ENCODE results near the gene LZTS3.
"Not testable (repeated sequence)": the region's sequence is repeated elsewhere in the genome, so short reads cannot be mapped to it uniquely, and the experiment has no call there.

LZTS3 gene

DNA sequence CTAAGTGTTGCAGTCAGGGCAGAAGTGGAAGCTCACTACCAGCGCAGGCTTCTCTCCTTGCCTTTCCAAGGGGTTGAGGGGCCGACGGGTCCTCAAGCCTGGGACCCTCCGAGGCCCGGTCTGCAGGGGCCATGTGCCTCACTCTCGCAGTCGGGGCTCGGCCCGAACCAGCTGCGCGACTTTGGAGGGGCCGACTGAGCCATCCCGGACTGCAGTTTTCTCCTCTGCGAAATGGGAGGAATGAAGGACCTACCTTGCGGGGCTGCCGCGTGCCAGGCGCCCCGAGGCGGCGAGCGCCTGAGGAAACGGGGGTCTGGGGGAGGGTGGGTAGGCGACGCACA is 5.6 kb downstream of the LZTS3 start:
- DNase-seq (ENCODE audit: low read depth), result no peak

DNA sequence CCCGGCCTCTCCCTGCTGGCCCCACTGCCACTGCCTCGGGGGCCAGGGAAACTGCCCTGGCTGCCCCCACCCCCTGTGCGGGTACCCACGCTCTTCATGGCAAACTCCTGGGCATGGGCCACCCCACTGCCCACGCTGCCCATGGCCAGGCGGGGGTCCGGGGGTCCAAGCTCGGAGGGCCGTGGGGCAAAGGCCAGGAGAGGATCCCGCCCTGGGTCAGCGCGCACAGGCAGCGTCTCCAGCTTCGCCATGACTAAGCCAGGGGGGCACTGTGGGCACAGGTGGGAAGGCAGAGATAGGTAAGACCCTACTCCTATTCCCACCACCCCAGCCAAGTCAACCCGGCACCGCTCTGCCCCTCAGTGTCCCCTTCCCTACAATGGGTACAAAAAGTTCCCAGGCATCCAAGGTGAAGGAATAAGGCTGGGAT is 6.4 kb downstream of the LZTS3 start:
- DNase-seq (ENCODE audit: low read depth), result no peak

DNA sequence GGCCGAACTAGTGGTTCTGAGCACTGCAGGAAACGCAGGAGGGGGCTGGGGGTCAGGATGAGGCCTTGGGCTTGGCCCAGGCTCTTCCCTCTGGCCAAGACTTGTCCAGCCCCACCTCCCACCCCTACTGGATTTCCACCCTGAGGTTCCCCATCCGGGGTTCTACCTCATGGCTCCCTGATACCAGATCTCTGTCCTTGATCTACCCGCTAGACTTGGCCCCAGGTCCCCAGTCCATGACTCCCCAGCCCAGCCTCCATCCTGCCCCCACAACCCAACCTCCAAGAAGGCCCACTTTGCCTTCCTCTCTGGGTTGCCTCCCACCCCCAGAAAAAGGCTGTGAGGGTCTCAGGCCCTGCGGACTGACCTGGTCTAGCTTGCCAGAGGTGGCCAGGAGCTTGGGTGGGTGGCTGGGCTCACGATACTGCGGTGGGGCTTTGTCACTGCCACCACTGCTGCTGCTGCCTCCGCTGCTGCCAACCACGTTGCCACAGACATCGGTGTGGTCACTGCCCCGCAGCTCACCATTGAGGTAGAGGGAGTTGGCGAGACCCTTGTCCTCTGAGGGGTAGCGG is 6.9 kb downstream of the LZTS3 start:
- no peak for DNase-seq (ENCODE audit: low read depth)

DNA sequence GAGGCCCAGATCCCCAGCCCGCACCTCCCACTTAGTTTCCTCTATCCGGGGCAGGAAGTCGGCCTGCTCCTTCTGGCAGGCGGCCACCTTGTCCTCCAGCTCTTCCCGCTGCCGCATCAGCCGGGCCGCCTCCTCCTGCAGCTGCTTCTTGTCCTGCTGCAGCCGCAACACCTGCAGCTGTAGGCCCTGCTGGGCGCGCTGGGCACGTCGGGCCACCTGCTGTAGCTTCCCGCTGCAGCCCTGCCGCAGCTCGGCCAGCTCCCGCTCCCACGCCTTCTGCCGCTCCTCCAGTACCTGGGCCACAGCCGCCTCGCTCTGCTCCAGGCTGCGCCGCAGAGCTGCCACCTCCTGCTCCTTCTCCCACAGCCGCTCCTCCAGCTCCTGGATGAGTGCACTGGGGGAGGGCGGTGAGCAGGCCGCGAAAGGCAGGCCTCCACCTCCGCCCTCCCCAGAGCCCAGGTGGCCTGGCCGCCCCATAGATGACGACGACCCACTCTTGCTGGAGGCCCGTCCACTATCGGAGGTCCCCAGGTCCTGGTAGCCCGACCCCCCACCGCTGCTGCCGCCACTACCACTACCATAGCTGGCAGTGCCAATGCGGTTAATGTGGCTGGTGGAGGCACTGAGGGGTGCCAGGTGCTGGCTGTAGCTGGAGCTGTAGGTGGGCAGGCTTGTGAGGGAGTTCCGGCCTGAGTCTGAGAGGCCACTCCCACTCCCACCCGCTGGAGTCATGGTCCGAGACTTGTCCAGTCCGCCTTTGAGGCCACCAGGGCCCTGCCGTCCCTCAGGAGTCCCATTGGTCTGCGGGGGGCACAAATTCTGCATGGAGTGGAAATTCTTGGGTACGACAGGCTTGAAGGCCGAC is 7.6 kb downstream of the LZTS3 start:
- DNase-seq (ENCODE audit: low read depth), result no peak

DNA sequence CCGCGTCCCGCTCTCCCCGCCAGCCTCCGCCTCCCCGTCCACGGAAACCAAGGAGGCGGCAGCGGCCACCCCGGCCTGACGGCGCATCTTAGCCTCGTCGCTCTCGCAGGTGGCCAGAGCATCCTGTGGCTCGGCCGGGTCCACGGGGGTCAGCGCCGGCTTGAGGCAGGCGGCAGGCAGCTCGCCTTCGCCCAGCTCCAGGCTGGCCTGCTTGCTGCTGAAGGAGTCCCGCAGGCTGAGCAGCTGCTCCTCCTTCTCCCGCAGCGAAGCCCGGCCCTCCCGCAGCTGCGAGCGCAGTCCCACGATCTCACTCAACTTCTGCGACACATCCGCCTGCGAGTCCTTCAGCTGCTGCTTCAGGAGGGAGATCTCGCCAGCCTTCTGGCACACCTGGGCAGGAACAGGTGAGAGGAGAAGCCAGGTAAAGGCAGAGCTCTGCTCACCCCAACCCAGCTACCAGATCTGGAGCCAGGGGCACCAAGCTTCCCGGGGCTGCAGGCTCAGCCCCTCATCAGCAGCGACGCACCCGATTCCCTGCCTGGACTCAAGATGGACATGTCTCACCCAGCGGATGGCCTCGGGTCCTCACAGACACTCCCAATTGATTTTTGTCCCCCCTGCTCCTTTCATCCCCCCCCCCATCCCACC is 8.5 kb downstream of the LZTS3 start:
- no peak for DNase-seq (ENCODE audit: low read depth)

DNA sequence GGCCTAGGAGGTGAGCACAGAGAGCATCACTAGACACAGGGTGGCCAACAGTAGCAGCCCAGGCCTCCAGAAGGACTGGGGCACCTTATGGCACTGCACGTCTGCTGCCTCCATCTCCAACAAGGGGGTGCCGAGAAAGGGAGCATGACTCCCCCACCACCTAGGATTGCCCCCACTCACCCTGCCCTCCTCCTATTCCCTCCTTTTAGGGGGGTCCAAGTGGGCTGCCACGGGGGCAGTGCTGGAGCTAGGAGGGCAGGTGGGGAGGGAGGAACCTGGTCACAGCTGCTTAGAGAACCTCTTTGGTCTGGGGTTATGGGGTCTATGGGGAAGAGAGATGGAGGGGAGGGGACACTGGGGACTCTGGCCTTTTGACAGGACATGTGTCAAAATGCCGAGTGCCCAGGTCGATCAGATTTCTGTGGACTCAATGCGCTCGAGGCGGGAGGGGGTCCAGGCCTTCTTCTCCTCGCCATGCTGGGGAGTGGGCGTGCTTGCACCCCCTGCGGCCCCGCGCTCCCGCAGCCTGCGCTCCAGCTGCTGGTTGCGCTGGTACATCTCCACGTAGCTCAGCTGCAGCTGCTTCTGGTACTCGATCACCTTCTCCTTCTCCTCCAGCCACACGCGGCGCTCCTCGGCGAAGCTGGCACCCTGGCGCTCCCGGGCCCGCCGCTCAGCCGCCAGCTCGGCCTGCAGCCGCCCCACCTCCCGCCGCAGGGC is 9.1 kb downstream of the LZTS3 start:
- DNase-seq (ENCODE audit: low read depth), result no peak

DNA sequence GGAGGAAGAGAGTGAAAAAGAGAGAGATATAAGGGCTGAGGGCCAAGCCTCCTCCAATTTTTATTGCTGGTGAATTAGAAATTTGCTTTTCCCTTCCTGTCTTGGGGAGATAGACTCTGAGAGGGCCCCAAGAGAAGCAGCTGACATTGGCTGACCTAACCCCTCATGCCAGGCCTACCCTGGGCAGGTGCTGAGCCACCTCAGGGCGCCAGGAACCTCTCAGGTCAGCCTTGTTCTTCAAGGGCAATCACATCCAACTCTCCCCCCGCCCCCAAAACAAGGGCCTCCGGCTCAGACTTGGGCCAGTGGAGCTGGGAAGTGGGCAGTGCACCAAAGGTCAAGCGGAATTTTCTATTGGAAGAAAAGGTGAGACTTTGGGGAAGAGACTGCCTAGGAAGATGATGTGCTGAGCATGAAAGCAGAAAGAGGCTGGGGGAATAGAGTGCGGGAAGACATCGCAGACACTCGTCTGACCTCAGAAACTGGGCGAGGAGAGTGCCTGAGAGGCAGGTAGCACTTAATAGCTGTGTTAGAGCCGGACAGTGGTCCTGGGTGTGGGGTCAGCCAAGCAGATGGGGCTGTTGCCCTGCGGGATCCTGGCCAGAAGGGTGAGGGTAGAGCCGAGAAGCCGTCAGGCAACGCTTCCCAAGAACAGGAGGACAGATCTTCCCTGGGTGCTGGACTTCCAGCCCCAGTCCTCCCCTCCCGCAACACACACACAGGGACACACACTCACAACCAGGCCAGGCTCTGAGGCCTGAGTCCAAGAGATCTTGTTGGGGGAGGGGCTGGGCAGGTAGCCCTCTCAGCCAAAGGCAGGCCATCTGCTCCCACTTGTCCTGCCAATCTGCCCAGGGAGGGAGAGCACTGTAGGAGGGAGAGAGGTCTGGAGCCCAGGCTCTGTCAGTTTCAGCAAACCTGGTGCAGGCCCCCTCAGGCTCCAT is 10.0 kb downstream of the LZTS3 start:
- DNase-seq (ENCODE audit: low read depth), result no peak

DNA sequence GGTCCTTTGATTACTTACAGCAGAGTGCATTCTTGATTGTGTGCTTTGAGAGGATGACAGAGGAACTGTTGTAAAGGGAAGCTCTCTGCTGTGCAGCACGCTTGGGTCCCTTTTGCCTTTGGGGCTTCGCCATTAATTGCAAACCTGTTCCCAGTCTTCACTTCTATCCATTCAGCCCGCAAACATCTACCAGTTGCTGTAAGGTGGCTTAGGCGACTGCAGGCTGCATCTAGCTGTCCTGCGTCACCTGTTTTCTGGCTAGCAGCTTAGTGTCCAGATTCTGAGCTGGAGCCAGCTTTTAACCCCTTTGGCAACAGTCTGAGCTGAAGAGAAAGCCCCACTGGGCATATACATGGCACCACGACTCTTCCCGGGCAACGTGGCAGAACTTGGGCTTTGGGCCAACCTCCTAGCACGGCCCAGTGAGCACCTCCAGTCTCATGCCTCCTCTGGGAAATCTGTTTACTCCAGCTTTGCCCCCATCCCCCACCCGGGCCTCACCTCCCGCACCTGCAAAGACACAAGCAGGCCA is 11.2 kb downstream of the LZTS3 start:
- no peak for DNase-seq (ENCODE audit: low read depth)

DNA sequence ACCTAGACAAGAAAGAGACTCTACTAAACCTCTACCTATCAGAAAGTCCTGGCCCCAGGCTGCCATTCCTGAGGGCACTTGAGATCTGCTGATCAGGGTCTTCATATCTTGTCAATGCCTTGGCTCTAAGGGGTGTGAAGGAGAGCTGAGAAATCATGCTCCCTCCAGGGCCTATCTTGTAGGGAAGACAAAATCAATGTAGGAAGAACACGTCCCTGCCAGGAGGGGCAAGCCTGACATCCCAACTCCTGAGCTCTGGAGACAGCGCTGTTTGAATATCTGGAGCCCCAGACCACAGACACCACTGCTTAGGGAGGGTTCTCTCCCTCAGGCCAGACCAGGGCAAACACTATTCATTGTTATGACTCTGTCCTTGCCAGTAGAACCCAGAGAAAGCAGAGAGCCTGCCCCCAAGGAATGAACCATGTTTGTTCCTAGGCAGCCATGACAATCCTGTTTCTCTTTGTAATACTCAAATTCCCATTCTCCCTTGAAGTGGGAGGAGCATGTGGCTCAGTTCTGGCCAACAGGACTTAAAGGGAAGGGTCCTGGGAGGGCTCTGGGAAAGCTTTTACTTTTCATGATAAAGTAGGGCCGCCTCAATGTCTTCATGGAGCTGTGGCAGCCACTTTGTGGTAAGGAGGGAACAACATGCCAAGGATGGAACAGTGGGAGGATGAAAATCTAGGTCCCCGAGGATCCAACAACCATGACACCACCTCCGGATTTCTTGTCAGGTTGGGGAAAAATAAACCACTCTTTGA is 11.9 kb downstream of the LZTS3 start:
- no peak for DNase-seq (ENCODE audit: low read depth)

DNA sequence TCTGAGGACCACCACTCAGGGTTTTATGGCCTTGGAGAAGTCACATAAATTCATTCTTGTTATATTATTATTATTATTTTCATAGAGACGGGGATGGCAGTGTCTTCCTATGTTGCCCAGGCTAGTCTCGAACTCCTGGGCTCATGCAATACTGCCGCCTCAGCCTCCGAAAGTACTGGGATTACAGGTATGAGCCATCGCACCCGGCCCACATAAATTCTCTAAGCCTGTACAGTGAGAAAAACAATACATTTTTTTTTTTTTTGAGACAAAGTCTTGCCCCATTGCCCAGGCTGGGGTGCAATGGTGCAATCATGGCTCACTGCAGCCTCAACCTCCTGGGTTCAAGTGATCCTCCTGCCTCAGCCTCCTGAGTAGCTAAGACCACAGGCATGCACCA is 12.9 kb downstream of the LZTS3 start:
- no peak for DNase-seq (ENCODE audit: low read depth)

DNA sequence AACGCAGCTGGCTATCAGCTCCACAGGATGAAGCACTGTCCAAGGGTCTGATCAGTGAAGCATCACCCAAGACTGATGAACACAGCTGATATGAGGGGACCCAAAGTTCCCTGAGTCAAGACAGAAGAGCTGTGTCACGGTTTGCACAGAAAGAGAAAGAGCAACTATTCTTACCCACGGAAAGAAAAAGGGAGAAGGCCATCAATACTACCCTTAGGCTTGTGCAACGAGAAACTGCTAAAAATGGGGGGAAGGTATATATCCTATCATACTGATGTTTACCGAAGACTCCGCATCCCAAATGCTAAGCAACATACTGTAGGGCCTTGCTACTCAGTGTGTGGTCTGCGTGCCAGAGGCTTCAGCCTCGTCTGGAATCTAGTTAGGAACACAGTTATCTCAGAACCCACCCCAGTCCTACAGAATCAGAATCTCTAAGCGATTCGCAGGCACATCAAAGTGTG is 14.3 kb downstream of the LZTS3 start:
- DNase-seq (ENCODE audit: low read depth), result no peak

DNA sequence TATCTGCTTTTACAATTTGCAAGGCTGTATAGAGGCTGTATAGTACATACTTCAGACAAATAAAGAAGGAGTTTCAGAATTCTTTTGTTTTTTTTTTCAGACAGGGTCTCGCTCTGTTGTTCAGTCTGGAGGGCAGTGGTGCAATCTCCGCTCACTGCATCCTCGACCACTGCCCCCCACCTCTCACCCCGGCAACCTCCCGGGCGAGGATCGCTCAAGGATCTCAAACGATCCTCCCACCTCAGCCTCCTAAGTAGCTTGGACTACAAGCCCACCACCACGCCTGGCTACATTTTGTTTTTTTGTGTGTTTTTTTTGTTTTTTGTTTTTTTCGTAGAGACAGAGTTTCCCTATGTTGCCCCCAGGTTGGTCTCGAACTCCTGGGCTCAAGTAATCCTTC is 15.5 kb downstream of the LZTS3 start:
- no peak for DNase-seq (ENCODE audit: low read depth)

DNA sequence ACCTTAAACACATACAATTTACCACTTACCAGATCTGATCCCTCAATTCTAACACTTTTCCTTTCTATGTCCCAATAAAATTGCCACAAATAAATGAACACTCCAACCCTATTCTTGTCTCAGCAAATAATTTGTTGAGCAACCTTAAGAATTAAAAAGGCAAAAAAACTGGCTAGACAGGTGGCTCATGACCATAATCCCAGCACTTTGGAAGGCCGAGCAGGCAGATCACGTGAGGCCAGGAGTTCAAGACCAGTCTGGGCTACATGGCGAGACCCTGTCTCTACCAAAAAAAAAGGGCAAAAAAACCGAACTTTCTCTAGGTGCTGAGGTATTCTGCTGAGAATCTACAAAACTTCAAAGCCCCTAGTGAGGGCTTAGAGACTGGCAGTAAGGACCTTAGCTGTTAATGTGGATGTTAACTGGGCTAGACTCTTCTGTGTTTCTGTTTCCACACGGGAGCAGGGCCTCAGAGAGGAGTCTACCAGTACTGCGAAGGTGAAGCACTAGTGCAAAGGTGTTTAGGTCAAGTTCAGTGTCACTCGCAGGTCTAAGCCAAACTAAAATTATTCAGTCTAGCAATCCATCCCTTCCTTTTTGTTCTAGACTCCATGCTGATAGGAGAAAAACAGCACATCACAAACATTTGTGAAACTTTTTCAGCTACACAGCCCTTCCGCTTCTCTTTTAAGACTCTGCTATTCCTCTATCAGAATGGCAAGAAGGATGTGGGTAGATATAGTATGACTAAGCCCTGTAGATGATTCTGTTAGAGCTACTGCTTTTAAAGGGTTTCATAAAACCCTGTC is 16.3 kb downstream of the LZTS3 start:
- no peak for DNase-seq (ENCODE audit: low read depth)

DNA sequence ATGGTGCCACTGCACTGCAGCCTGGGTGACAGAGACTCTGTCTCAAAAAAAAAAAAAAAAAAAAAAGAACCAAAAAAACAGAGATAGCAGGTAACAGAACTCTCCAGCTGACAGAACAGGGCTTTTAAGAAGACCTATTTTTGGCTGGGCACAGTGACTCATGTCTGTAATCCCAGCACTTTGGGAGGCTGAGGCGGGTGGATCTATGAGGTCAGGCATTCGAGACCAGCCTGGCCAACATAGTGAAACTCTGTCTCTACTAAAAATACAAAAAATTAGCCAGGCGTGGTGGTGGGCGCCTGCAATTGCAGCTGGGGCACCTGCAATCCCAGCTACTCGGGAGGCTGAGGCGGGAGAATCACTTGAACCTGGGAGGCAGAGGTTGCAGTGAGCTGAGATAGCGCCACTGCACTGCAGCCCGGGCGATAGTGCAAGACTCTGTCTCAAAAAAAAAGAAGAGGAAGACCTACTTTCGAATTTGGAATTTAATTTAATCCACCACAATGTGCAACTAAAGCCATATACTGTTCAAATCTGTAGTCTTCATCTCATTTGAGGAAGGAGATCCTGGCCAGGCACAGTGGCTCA is 21.2 kb downstream of the LZTS3 start:
- not testable (repeated sequence) for DNase-seq (ENCODE audit: low read depth)

DNA sequence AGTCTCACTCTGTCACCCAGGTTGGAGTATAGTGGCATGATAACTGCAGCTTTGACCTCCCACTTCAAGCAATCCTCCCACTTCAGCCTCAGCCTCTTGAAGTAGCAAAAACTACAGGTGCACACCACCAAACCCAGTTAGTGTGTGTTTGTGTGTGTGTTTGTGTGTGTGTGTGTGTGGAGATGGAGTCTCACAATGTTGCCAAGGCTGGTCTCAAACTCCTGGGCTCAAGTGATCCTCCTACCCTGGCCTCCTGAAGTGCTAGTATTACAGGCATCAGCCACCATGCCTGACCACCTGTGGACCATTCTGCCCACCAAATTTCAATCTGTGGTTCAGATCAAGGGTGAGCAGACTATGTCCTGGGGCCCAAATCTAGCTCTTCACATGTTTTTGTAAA is 22.4 kb downstream of the LZTS3 start:
- no peak for DNase-seq (ENCODE audit: low read depth)

DNA sequence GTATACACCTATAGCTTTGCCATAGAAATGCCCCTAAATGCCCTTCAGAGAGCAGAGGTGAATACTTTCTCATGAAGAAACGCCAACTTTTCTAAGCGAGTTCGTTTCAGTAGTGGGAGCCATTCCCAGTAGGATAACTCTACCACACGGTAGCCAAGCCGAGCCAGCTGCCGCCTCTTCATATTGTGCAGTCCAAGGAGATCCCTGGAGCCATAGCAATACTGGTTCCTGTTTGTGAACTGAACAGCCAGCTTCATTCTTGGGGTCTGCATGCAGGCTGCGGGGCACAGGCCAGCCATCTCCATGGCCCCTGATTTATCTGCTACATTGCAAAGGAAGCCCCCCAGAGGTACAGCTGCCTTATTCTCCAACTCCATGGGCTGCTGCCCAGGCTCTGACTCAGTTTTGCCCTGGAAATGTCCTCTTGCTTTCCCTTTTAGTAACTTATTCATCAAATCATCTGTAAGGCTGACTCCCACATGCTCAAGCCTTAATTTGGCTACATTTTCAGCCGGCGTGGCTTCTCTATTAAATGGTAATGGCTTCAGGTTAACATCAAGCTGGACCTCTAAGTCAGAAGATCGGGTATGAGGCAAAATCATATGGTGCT is 26.5 kb downstream of the LZTS3 start:
- DNase-seq (ENCODE audit: low read depth), result no peak

DNA sequence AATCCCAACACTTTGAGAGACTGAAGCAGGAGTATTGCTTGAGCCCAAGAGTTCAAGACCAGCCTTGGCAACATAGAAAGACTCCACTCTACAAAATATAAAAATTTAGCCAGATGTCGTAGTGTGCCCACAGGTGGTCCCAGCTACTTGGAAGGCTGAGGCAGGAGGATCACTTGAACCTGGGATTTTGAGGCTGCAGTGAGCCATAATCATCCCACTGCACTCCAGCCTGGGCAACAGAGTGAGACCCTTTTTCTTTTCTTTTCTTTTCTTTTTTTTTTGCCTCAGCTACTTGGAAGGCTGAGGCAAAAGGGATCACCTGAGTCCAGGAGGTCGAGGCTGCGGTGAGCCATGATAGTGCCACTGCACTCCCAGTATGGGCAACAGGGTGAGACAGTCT is 31.6 kb downstream of the LZTS3 start:
- no peak for DNase-seq (ENCODE audit: low read depth)

DNA sequence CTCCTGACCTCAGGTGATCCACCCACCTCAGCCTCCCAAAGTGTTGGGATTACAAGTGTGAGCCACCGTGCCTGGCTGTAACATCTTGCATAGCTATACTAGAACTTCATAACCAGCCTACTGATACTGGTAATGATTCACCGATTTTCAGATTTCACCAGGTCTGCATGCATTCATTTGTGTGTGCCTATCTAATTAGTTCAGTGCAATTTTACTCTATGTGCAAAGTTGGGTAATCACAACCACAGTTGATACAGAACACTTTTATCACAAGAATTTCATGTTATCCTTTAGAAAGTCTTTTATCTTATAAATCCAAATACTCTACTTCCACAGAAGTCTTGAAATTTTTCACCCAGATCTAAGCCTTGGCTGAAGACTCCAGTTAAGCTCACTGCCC is 35.9 kb downstream of the LZTS3 start:
- DNase-seq (ENCODE audit: low read depth), result no peak

Data from CMK (cell line).